Hepatocyte (in vitro differentiated cells): ENCODE results near the gene HNF1B. TPM values are rescaled to one million over a fixed set of nuclear protein-coding genes. Genes with fewer than 3 reads are reported as not detected.

ENCODE experiments used
- DNase-seq: peaks from one replicate; pipeline ENCODE4 v3.0.0-alpha.2; 2016; ENCODE audit warnings: low spot score
- H2AFZ ChIP-seq: fragments of 200-600 bp; sonication (generic); 2 replicates; pipeline ENCODE4 v1.6.0; 2016; ENCODE audit warnings: antibody characterized with exemption, mild to moderate bottlenecking
- H3K27ac ChIP-seq: fragments of 200-600 bp; sonication (generic); 2 replicates; pipeline ENCODE4 v1.5.1; 2016; ENCODE audit warnings: mild to moderate bottlenecking
- H3K27me3 ChIP-seq: fragments of 200-600 bp; sonication (generic); 2 replicates; pipeline ENCODE4 v1.6.1; 2016
- H3K36me3 ChIP-seq: fragments of 200-600 bp; sonication (generic); replicated peaks from 2 replicates; pipeline ENCODE4 v1.5.1; 2016; ENCODE audit warnings: low read depth; ENCODE audit not compliant: insufficient read depth
- H3K4me1 ChIP-seq: fragments of 200-600 bp; sonication (generic); 2 replicates; pipeline ENCODE4 v1.5.1; 2016; ENCODE audit warnings: mild to moderate bottlenecking, moderate library complexity; ENCODE audit not compliant: insufficient read depth
- H3K4me2 ChIP-seq: fragments of 200-600 bp; sonication (generic); 2 replicates; pipeline ENCODE4 v1.6.0; 2016
- H3K4me3 ChIP-seq: fragments of 200-600 bp; sonication (generic); 2 replicates; pipeline ENCODE4 v1.5.1; 2016; ENCODE audit warnings: mild to moderate bottlenecking
- H3K79me2 ChIP-seq: fragments of 200-600 bp; sonication (generic); 2 replicates; pipeline ENCODE4 v1.6.0; 2017; ENCODE audit warnings: mild to moderate bottlenecking
- H3K9me2 ChIP-seq: fragments of 200-600 bp; sonication (generic); replicated peaks from 2 replicates; pipeline ENCODE4 v1.6.0; 2017; ENCODE audit warnings: mild to moderate bottlenecking; ENCODE audit not compliant: insufficient read depth
- H3K9me3 ChIP-seq: fragments of 200-600 bp; sonication (generic); 2 replicates; pipeline ENCODE4 v1.5.1; 2016; ENCODE audit warnings: low read depth, mild to moderate bottlenecking
- H4K20me1 ChIP-seq: fragments of 200-600 bp; sonication (generic); 2 replicates; pipeline ENCODE4 v1.6.0; 2016; ENCODE audit warnings: mild to moderate bottlenecking; ENCODE audit not compliant: insufficient read depth, poor library complexity, severe bottlenecking
- EZH2 ChIP-seq: fragments of 200-600 bp; sonication (generic); IDR thresholded peaks from 2 replicates; pipeline ENCODE4 v1.6.1; 2016; ENCODE audit warnings: antibody characterized with exemption, mild to moderate bottlenecking, borderline replicate concordance
- EZH2phosphoT487 ChIP-seq: fragments of 200-600 bp; sonication (generic); IDR thresholded peaks from one replicate; pipeline ENCODE4 v1.6.1; 2018; ENCODE audit warnings: antibody characterized with exemption, mild to moderate bottlenecking, low read depth, moderate library complexity; ENCODE audit not compliant: unreplicated experiment, severe bottlenecking
- WGBS: methylation state at CpG from one replicate; pipeline ENCODE4 v1.1.6; 2016; ENCODE audit warnings: low lambda C conversion rate; ENCODE audit errors: missing lambda C conversion rate; 5-methylcytosine and 5-hydroxymethylcytosine counted together
- polyA plus RNA-seq: library from polyadenylated mRNA; unstranded; fragments of >200 nt; fragmentation: Nextera tagmentation; extraction: Ambion mirVana; gene quantifications from 2 replicates; pipeline ENCODE4 v1.2.1, GENCODE V29; 2016
- total RNA-seq: library from RNA; depleted of rRNA; stranded (reverse); fragments of >200 nt; gene quantifications from 2 replicates; pipeline ENCODE4 v1.2.3, GENCODE V29; 2014
- TF ChIP-seq, protein P1 (sequence below): fragments of 200-600 bp; sonication (generic); IDR thresholded peaks from 2 replicates; pipeline ENCODE4 v1.5.1; 2016; ENCODE audit warnings: antibody characterized with exemption, mild to moderate bottlenecking; ENCODE audit not compliant: poor library complexity

HNF1B gene
- total and polyA plus RNA-seq, 2 experiments from 2014 or later = 8.8 to 18.2 TPM

DNA sequence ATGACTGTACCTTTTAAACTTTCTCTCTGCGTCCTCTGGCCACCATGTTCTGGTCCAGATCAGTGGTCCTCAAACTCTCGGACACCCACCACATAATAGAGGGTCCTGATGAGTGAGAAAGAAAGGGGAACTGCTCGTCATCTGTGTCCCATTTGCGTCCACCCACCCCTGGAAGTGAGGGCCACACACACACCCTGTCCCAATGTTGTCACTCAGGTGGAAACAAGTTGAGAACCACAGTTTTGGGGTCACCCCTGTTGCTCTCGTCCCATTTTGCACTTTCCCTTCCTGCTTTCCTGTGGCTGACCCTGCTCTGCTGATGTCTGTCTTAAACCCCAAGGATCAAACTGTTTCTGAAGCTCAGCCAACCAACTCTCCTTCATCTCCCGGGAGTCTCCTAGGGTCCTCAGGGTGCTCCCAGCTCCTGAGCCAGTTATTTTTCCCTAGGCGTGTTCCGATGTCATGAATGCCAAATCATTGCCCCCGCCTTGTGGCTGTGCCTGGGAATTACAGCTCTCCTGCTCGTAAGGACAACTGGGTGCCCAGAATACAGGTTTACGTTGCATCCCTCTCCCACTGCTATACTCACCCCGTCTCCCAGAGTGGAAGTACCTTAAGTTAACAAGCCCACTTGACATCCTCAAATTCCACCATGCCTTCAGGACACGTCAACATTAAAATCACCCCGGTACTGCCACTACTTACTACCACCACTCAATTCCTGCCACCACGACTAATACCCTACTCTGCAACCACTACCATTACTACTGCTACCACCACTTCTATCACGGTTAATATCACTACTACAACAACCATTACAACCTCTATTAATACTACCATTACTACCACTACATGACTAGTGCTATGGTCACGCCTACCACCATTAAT, 26.0 kb upstream of the HNF1B start:
- Histone ChIP-seq H3K9me3 (no peaks in the 10 kb centered on the region), H3K4me3 (no peak overlapping the region), H3K27me3 (no peaks in the 10 kb centered on the region), H3K27ac (no peak overlapping the region), H2AFZ (no peak overlapping the region), H3K9me2 (no peaks in the 10 kb centered on the region), H3K79me2 (no peaks in the 10 kb centered on the region), H4K20me1 (no peaks in the 10 kb centered on the region), H3K36me3 (no peaks in the 10 kb centered on the region), H3K4me2 (no peak overlapping the region), H3K4me1 (no peaks in the 10 kb centered on the region)
- TF ChIP-seq, protein P1, sequence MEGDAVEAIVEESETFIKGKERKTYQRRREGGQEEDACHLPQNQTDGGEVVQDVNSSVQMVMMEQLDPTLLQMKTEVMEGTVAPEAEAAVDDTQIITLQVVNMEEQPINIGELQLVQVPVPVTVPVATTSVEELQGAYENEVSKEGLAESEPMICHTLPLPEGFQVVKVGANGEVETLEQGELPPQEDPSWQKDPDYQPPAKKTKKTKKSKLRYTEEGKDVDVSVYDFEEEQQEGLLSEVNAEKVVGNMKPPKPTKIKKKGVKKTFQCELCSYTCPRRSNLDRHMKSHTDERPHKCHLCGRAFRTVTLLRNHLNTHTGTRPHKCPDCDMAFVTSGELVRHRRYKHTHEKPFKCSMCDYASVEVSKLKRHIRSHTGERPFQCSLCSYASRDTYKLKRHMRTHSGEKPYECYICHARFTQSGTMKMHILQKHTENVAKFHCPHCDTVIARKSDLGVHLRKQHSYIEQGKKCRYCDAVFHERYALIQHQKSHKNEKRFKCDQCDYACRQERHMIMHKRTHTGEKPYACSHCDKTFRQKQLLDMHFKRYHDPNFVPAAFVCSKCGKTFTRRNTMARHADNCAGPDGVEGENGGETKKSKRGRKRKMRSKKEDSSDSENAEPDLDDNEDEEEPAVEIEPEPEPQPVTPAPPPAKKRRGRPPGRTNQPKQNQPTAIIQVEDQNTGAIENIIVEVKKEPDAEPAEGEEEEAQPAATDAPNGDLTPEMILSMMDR = peak; percentile 57
- TF ChIP-seq EZH2 (no peak), EZH2phosphoT487 (no peak)
- WGBS = 53% methylated on average over 17 of the region's 17 CpGs
- peak; percentile 83 for DNase-seq

DNA sequence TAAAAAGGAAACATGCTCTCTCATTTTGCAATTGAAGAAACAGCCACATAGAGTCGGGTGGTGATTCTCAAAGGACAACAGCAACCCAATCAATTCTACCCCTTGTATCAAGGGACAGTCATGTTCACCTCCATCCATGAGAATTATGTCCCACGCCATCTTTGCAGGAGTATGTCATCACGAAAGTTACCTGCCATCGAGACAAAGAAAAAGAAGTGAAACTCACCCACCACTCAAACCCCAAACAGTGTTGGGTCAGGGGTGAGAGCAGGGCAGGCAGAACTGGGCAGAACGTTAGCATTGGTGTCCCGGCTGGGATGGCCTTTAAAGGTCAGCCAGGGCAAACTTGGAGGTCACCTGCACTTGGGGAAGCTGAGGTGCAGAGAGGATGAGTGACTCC, 24.2 kb upstream of the HNF1B start:
- Histone ChIP-seq H3K36me3 (no peaks in the 10 kb centered on the region), H3K4me3 (no peak overlapping the region), H3K4me2 (no peak overlapping the region), H3K27me3 (no peaks in the 10 kb centered on the region), H4K20me1 (no peaks in the 10 kb centered on the region), H3K79me2 (no peaks in the 10 kb centered on the region), H3K27ac (no peak overlapping the region), H3K9me2 (no peaks in the 10 kb centered on the region), H3K4me1 (no peaks in the 10 kb centered on the region), H2AFZ (no peak overlapping the region), H3K9me3 (no peaks in the 10 kb centered on the region)
- no peak for TF ChIP-seq EZH2
- TF ChIP-seq, protein P1 = no peak
- TF ChIP-seq EZH2phosphoT487 = no peak
- no peak for DNase-seq
- WGBS = 93% methylated on average over 6 of the region's 6 CpGs

DNA sequence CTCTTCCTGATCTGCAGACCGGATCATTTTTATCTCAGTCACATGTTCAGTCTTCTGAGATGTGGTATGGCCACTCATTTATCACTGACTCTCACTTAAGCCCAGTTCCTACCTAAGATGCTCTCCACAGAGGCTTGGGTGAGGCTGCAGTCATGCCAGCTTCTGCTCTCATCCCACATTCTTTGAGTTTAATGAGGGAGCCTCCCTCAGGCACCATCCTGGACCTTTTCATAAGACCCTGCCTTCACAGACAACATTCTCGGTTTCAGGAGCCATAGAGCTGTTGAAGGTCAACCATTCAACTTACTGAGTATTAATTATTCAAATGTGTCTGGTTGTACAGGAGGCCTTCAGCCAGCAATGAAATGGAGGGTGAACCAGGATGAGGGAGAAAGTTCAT, 23.6 kb upstream of the HNF1B start:
- Histone ChIP-seq H2AFZ (no peak overlapping the region), H3K36me3 (no peaks in the 10 kb centered on the region), H3K9me3 (no peaks in the 10 kb centered on the region), H3K4me2 (no peak overlapping the region), H4K20me1 (no peaks in the 10 kb centered on the region), H3K4me3 (no peak overlapping the region), H3K27ac (no peak overlapping the region), H3K9me2 (no peaks in the 10 kb centered on the region), H3K27me3 (no peaks in the 10 kb centered on the region), H3K79me2 (no peaks in the 10 kb centered on the region), H3K4me1 (no peaks in the 10 kb centered on the region)
- DNase-seq = no peak
- 87% methylated on average over 2 of the region's 2 CpGs for WGBS
- TF ChIP-seq EZH2 = no peak
- TF ChIP-seq, protein P1 = no peak
- no peak for TF ChIP-seq EZH2phosphoT487
